Measurements from ENCODE around the gene PPARG. TPM values are rescaled to one million over a fixed set of nuclear protein-coding genes. Genes with fewer than 3 reads are reported as not detected.

PPARG gene
- total and polyA plus RNA-seq, 2 of the 8 experiments (the other 6 are each of a cell fraction or from before 2014, with no cell fraction given), result 0.06 TPM; not detected in 1

GRCh38 chr3:12437221-12437605 lies 148.3 kb downstream of the PPARG start:
- CTCF ChIA-PET (ENCODE audit: partially characterized antibody), result interaction anchor here (1.7 to 2.5 kb wide), 2 partner anchors 10 to 42 kb away, joined by 4 to 6 read pairs; no protein-coding TSS in a partner anchor
- DNase-seq (ENCODE audit: low read depth in 1 of 2, low spot score in 2 of 2), result no peak

More at GRCh38 chr3:12437221-12437605, 148.3 kb downstream of the PPARG start:
- Histone ChIP-seq H3K79me1 (ENCODE audit: low read depth, low read length) (no peaks in the 10 kb centered on the region), H3K23ac (ENCODE audit: insufficient read length) (no peak overlapping the region), H4K5ac (ENCODE audit: insufficient read length, low read depth, low read length) (no peak overlapping the region), H3K27ac (ENCODE audit: low read depth, low read length) (no peak overlapping the region), H2BK15ac (ENCODE audit: low read length) (no peak overlapping the region), H3K4me3 (ENCODE audit: extremely low read depth in 1 of 4, insufficient read depth in 2 of 4, low read depth in 3 of 4, low read length in 4 of 4) (no peak overlapping the region), H3K9ac (replicated peaks in 1 of 4; ENCODE audit: extremely low read depth in 1 of 4, low read depth in 3 of 4, low read length in 3 of 4) (no peak overlapping the region), H2BK12ac (ENCODE audit: low read depth, low read length) (no peak overlapping the region), H3K56ac (replicated peaks; ENCODE audit: insufficient read length, low read depth, low read length) (no peak overlapping the region), H4K8ac (ENCODE audit: extremely low read depth, insufficient read depth, low read length) (peak overlapping the region; percentile 28; the same call in 1 of the 2 replicates), H3K79me2 (ENCODE audit: control insufficient read depth in 1 of 2, insufficient read depth in 2 of 2, low read length in 2 of 2) (no peaks in the 10 kb centered on the region), H4K91ac (replicated peaks; ENCODE audit: insufficient read length, low read length) (no peak overlapping the region), H3K4me1 (replicated peaks in 1 of 4; ENCODE audit: control insufficient read depth in 3 of 4, insufficient read depth in 4 of 4, low read length in 3 of 4) (peaks cover 0 to 9% (median under 1%) of the 10 kb centered on the region in 4 experiments; a peak in 4 of 7 replicates), H2AFZ (ENCODE audit: low read length) (no peak overlapping the region), H3K36me3 (ENCODE audit: control insufficient read depth in 2 of 4, insufficient read depth in 4 of 4, low read length in 3 of 4) (no peaks in the 10 kb centered on the region), H2BK5ac (ENCODE audit: low read depth, low read length) (no peak overlapping the region), H3K9me3 (ENCODE audit: insufficient read depth in 2 of 2, low read depth in 1 of 2, low read length in 1 of 2) (no peaks in the 10 kb centered on the region), H3K4ac (replicated peaks; ENCODE audit: insufficient read length, low read depth, low read length) (no peak overlapping the region), H3K4me2 (ENCODE audit: insufficient read depth in 1 of 2, low read depth in 2 of 2, low read length in 2 of 2) (no peak overlapping the region), H2BK120ac (replicated peaks; ENCODE audit: low read depth, low read length) (no peak overlapping the region), H3K27me3 (replicated peaks in 1 of 4; ENCODE audit: control insufficient read depth in 3 of 4, extremely low read depth in 1 of 4, insufficient read depth in 3 of 4, low read length in 3 of 4) (no peaks in the 10 kb centered on the region; a peak in 2 of 7 replicates), H4K20me1 (replicated peaks in 1 of 2; ENCODE audit: control insufficient read depth in 1 of 2, insufficient read depth in 2 of 2, low read length in 2 of 2) (no peaks in the 10 kb centered on the region), H2BK20ac (ENCODE audit: low read length) (no peak overlapping the region), H2AK5ac (ENCODE audit: low read depth, low read length) (no peak overlapping the region), H3K23me2 (ENCODE audit: low read depth, low read length) (no peaks in the 10 kb centered on the region), H3K14ac (ENCODE audit: insufficient read length) (no peak overlapping the region), H3K18ac (ENCODE audit: extremely low read depth, low read length) (no peak overlapping the region)
- 94% methylated on average over 6 of the region's 6 CpGs; no CpG with 5 or more reads in 1 of the 2 experiments for WGBS, 2 experiments (ENCODE audit: extremely low coverage in 1 of 2, insufficient coverage in 1 of 2, insufficient read length in 1 of 2, insufficient replicate concordance in 2 of 2, low coverage in 1 of 2, low lambda C conversion rate in 2 of 2, missing lambda C conversion rate in 1 of 2)
- TF ChIP-seq MAFK (IDR thresholded peaks at IDR 0.05; ENCODE audit: low read depth, low read length) (no peak), TBP (IDR thresholded peaks at IDR 0.05; ENCODE audit: low read depth, low read length) (no peak), ZNF274 (IDR thresholded peaks at IDR 0.05; ENCODE audit: borderline replicate concordance, extremely low read depth, low read length) (no peak), CEBPB (IDR thresholded peaks at IDR 0.05; ENCODE audit: low read depth, low read length) (no peak), CREB1 (IDR thresholded peaks at IDR 0.05) (no peak), SP2 (IDR thresholded peaks at IDR 0.05; ENCODE audit: low read length) (no peak)
- POLR2A ChIA-PET (ENCODE audit: partially characterized antibody), result no interaction called here
- no peak for FAIRE-seq
